Measurements from ENCODE around the gene EMC8.

Gene EMC8

DNA sequence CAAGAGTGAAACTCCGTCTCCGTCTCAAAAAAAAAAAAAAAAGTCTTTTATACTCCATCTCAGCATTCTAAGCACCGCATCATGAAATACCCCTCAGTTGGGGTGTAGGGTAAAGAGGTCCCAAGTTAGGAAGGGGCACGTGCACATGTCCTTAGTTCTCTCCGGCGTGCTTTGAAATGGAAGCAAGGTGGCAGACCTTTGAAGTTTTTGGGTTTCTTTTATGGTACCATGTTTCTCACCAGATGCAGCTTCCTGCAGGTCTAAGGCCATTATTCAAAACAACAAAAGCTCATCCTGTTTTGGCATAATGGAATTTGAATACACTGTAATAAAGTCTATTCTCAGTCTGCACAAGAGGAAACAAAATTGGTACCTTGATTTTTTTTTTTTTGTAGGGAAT lies 9.6 kb downstream of the EMC8 start:
- Histone ChIP-seq H3K9me3 (ENCODE audit: control insufficient read depth in 2 of 2, low read length in 2 of 2) (no peaks in the 10 kb centered on the region), H3K36me3 (ENCODE audit: control insufficient read depth in 2 of 2, insufficient read depth in 2 of 2, low read length in 2 of 2) (peaks cover 35 to 49% of the 10 kb centered on the region in 2 donors), H3K27ac (ENCODE audit: low read depth in 2 of 2, low read length in 2 of 2) (no peak overlapping the region), H3K4me3 (ENCODE audit: low read length in 2 of 2) (no peak overlapping the region), H3K9ac (ENCODE audit: low read depth in 1 of 2, low read length in 2 of 2) (no peak overlapping the region), H3K27me3 (ENCODE audit: control insufficient read depth in 2 of 2, insufficient read depth in 2 of 2, low read length in 2 of 2) (no peaks in the 10 kb centered on the region), H3K4me1 (ENCODE audit: control insufficient read depth in 2 of 2, insufficient read depth in 2 of 2, low read length in 2 of 2) (no peaks in the 10 kb centered on the region)

DNA sequence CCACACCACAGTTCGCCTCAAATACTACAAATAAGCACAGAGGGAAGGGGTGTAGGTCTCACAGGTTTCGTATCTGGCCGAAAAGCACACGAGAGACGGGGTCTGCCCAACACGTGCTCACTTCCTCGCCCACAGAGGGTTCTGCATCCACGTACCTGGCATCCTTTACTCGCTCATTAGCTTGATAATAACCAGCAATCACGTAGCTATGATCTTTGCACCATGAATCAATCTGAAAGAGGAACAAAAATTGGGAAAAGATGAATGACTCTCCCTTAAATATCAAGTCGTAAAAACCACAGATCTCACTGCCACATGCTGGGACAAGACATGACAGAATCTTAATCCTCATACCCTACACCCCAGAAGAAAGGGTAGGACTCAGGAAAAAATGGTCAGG lies 10.5 kb downstream of the EMC8 start:
- Histone ChIP-seq H3K27ac (ENCODE audit: low read depth in 2 of 2, low read length in 2 of 2) (no peak overlapping the region), H3K4me1 (ENCODE audit: control insufficient read depth in 2 of 2, insufficient read depth in 2 of 2, low read length in 2 of 2) (no peaks in the 10 kb centered on the region), H3K9me3 (ENCODE audit: control insufficient read depth in 2 of 2, low read length in 2 of 2) (no peaks in the 10 kb centered on the region), H3K36me3 (ENCODE audit: control insufficient read depth in 2 of 2, insufficient read depth in 2 of 2, low read length in 2 of 2) (peaks cover 35 to 44% of the 10 kb centered on the region in 2 donors), H3K27me3 (ENCODE audit: control insufficient read depth in 2 of 2, insufficient read depth in 2 of 2, low read length in 2 of 2) (no peaks in the 10 kb centered on the region), H3K9ac (ENCODE audit: low read depth in 1 of 2, low read length in 2 of 2) (no peak overlapping the region), H3K4me3 (ENCODE audit: low read length in 2 of 2) (no peak overlapping the region)

DNA sequence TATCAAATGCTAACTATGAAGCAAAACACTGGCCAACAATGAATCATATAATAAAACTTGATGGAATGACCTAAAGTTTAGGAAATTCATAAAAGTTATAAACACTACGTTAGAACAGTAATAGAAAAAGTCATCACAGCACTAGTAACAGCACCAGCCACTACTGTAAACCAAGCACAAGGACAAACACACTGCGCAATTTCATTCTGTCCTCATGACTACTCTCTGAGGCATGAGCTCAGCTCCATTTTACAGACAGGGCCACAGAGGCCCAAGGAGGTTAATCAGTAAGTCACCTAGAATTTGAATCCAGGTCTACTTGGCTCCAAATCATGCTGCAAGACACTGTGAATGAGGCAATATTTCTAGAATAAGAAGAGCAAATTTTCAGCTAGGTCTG lies 13.4 kb downstream of the EMC8 start:
- H3K4me3 ChIP-seq (ENCODE audit: low read length in 2 of 2): no peak overlapping the region
- H3K9ac ChIP-seq (ENCODE audit: low read depth in 1 of 2, low read length in 2 of 2): no peak overlapping the region
- H3K4me1 ChIP-seq (ENCODE audit: control insufficient read depth in 2 of 2, insufficient read depth in 2 of 2, low read length in 2 of 2): peaks cover 0 to 4% of the 10 kb centered on the region in 2 donors
- no peaks in the 10 kb centered on the region for H3K27me3 ChIP-seq (ENCODE audit: control insufficient read depth in 2 of 2, insufficient read depth in 2 of 2, low read length in 2 of 2)
- no peak overlapping the region for H3K27ac ChIP-seq (ENCODE audit: low read depth in 2 of 2, low read length in 2 of 2)
- peaks cover 35 to 36% of the 10 kb centered on the region in 2 donors for H3K36me3 ChIP-seq (ENCODE audit: control insufficient read depth in 2 of 2, insufficient read depth in 2 of 2, low read length in 2 of 2)
- no peaks in the 10 kb centered on the region for H3K9me3 ChIP-seq (ENCODE audit: control insufficient read depth in 2 of 2, low read length in 2 of 2)

DNA sequence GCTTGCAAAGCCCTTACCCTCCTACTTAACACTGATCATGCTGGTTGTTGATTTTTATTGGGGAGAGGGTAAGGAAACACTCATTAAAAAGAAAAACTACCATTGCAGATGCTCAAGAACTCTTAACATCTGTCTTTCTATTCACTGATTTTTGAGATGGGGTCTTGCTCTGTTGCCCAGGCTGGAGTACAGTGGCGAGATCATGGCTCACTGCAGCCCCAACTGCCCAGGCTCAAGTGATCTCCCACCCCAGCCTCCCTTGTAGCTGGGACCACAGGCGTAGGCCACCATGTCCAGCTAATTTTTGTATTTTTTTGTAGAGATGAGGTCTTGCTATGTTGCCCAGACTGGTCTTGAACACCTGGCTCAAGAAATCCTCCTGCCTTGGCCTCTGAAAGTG lies 14.5 kb downstream of the EMC8 start:
- Histone ChIP-seq H3K36me3 (ENCODE audit: control insufficient read depth in 2 of 2, insufficient read depth in 2 of 2, low read length in 2 of 2) (peaks cover 46 to 48% of the 10 kb centered on the region in 2 donors), H3K4me1 (ENCODE audit: control insufficient read depth in 2 of 2, insufficient read depth in 2 of 2, low read length in 2 of 2) (peaks cover 0 to 4% of the 10 kb centered on the region in 2 donors), H3K27me3 (ENCODE audit: control insufficient read depth in 2 of 2, insufficient read depth in 2 of 2, low read length in 2 of 2) (no peaks in the 10 kb centered on the region), H3K27ac (ENCODE audit: low read depth in 2 of 2, low read length in 2 of 2) (no peak overlapping the region), H3K9me3 (ENCODE audit: control insufficient read depth in 2 of 2, low read length in 2 of 2) (no peaks in the 10 kb centered on the region), H3K4me3 (ENCODE audit: low read length in 2 of 2) (no peak overlapping the region), H3K9ac (ENCODE audit: low read depth in 1 of 2, low read length in 2 of 2) (no peak overlapping the region)

DNA sequence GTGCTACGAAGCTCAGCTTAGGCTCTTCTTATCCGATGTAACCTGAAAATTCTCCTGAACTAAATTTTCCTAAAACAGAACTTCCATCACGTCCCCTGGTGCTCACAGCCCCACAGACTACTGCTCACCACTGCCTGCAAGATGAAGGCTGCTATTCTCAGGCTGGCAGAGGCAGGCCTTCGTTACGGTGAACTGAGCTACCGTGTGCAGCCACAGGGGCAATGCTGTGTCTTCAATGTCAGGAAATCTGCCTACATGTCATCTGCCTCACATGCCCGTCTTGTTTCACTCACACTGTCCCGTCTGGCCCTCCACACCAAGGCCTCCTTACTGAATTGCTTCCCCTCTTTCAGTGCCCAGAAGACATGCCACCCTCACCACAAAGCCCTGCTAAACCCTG lies 15.9 kb downstream of the EMC8 start:
- Histone ChIP-seq H3K27ac (ENCODE audit: low read depth in 2 of 2, low read length in 2 of 2) (no peak overlapping the region), H3K9ac (ENCODE audit: low read depth in 1 of 2, low read length in 2 of 2) (no peak overlapping the region), H3K4me3 (ENCODE audit: low read length in 2 of 2) (no peak overlapping the region), H3K4me1 (ENCODE audit: control insufficient read depth in 2 of 2, insufficient read depth in 2 of 2, low read length in 2 of 2) (peaks cover 0 to 4% of the 10 kb centered on the region in 2 donors), H3K9me3 (ENCODE audit: control insufficient read depth in 2 of 2, low read length in 2 of 2) (no peaks in the 10 kb centered on the region), H3K36me3 (ENCODE audit: control insufficient read depth in 2 of 2, insufficient read depth in 2 of 2, low read length in 2 of 2) (peaks cover 50 to 55% of the 10 kb centered on the region in 2 donors), H3K27me3 (ENCODE audit: control insufficient read depth in 2 of 2, insufficient read depth in 2 of 2, low read length in 2 of 2) (no peaks in the 10 kb centered on the region)

- H3K36me3 ChIP-seq (ENCODE audit: control insufficient read depth in 2 of 2, insufficient read depth in 2 of 2, low read length in 2 of 2): peaks cover 41 to 55% of the 10 kb centered on the region in 2 donors
- H3K9ac ChIP-seq (ENCODE audit: low read depth in 1 of 2, low read length in 2 of 2): no peak overlapping the region
Measured at GRCh38 chr16:85782451-85782850, 16.9 kb downstream of the EMC8 start.

DNA sequence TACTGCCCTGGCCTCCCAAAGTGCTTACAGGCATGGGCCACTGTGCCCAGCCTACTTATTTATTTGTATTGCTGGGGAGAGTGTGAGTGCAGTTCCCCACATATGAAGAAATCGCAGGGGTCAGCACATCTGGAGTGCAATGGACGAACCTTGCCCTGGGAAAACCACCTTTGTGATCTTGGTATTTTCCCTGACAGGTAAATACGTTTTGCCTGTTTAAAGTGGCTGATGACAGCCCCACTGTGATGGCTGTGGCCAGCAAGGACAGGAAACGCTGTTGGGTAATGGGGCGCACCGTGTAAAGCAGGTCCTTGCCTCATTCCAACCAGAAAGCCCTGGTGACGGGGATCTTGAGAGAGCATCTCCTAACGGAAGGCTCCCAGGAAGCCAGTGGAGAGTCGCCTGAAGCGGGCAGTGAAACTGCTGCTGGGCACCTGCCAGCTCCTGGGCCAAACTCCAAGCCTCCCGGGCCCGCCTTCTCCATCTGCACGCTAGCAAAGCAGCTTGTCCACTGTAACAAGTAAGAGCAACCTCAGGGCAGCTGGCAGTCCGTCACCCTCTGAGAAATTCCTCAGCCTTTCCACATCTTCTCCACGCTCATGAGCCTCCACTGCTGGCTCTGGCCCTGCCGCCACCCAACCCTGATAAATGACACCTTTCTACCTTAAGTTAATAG lies 17.5 kb downstream of the EMC8 start:
- Histone ChIP-seq H3K9me3 (ENCODE audit: control insufficient read depth in 2 of 2, low read length in 2 of 2) (no peaks in the 10 kb centered on the region), H3K27me3 (ENCODE audit: control insufficient read depth in 2 of 2, insufficient read depth in 2 of 2, low read length in 2 of 2) (no peaks in the 10 kb centered on the region), H3K9ac (ENCODE audit: low read depth in 1 of 2, low read length in 2 of 2) (no peak overlapping the region), H3K27ac (ENCODE audit: low read depth in 2 of 2, low read length in 2 of 2) (no peak overlapping the region), H3K4me3 (ENCODE audit: low read length in 2 of 2) (no peak overlapping the region), H3K4me1 (ENCODE audit: control insufficient read depth in 2 of 2, insufficient read depth in 2 of 2, low read length in 2 of 2) (peaks cover 0 to 4% of the 10 kb centered on the region in 2 donors), H3K36me3 (ENCODE audit: control insufficient read depth in 2 of 2, insufficient read depth in 2 of 2, low read length in 2 of 2) (peaks cover 37 to 52% of the 10 kb centered on the region in 2 donors)

More at GRCh38 chr16:85782451-85782850, 16.9 kb downstream of the EMC8 start:
- no peak overlapping the region for H3K4me3 ChIP-seq (ENCODE audit: low read length in 2 of 2)
- no peaks in the 10 kb centered on the region for H3K9me3 ChIP-seq (ENCODE audit: control insufficient read depth in 2 of 2, low read length in 2 of 2)
- H3K27me3 ChIP-seq (ENCODE audit: control insufficient read depth in 2 of 2, insufficient read depth in 2 of 2, low read length in 2 of 2): no peaks in the 10 kb centered on the region
- peaks cover 0 to 4% of the 10 kb centered on the region in 2 donors for H3K4me1 ChIP-seq (ENCODE audit: control insufficient read depth in 2 of 2, insufficient read depth in 2 of 2, low read length in 2 of 2)
- H3K27ac ChIP-seq (ENCODE audit: low read depth in 2 of 2, low read length in 2 of 2): no peak overlapping the region

DNA sequence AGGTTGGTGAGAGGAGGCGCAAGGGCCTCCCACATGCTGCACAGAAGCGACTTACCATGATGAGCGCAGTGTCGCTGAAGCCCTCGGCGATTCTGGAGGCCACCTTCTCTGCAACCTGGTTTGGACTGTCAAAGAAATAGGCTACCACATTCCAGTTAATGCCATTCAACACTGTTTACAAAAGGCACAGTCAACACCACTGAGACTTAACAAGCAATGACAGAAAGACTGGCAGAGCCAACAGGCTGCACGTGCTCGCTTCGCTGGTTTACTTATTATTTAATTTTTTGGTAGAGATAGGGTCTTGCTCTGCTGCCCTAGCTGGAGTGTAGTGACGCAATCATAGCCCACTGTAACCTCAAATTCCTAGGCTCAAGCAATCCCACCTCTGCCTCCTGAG lies 18.2 kb downstream of the EMC8 start:
- Histone ChIP-seq H3K27me3 (ENCODE audit: control insufficient read depth in 2 of 2, insufficient read depth in 2 of 2, low read length in 2 of 2) (no peaks in the 10 kb centered on the region), H3K4me3 (ENCODE audit: low read length in 2 of 2) (no peak overlapping the region), H3K36me3 (ENCODE audit: control insufficient read depth in 2 of 2, insufficient read depth in 2 of 2, low read length in 2 of 2) (peaks cover 31 to 45% of the 10 kb centered on the region in 2 donors), H3K4me1 (ENCODE audit: control insufficient read depth in 2 of 2, insufficient read depth in 2 of 2, low read length in 2 of 2) (peaks cover 0 to 4% of the 10 kb centered on the region in 2 donors), H3K9ac (ENCODE audit: low read depth in 1 of 2, low read length in 2 of 2) (no peak overlapping the region), H3K9me3 (ENCODE audit: control insufficient read depth in 2 of 2, low read length in 2 of 2) (no peaks in the 10 kb centered on the region), H3K27ac (ENCODE audit: low read depth in 2 of 2, low read length in 2 of 2) (no peak overlapping the region)

DNA sequence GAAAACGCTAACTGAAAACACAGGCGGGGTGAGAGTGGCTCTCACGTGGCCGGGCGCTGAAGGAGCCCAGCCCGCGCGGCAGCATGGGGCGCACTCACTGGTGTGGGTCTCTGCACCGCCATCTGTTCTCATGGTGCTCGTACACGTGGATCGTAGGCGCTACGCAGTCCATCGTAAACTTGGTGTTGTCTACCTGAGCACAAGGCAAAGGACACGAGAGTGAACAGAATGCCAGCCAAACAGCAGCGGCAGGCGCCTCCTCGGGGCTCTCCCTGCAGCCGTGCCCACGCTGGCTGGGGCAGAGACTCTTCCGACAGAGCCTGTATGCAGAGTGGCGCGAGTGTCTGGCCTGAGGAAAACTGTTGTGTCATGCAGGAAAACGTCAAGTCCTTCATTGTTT lies 19.1 kb downstream of the EMC8 start:
- Histone ChIP-seq H3K4me3 (ENCODE audit: low read length in 2 of 2) (no peak overlapping the region), H3K36me3 (ENCODE audit: control insufficient read depth in 2 of 2, insufficient read depth in 2 of 2, low read length in 2 of 2) (peaks cover 27 to 39% of the 10 kb centered on the region in 2 donors), H3K4me1 (ENCODE audit: control insufficient read depth in 2 of 2, insufficient read depth in 2 of 2, low read length in 2 of 2) (peaks cover 0 to 4% of the 10 kb centered on the region in 2 donors), H3K27me3 (ENCODE audit: control insufficient read depth in 2 of 2, insufficient read depth in 2 of 2, low read length in 2 of 2) (no peaks in the 10 kb centered on the region), H3K9me3 (ENCODE audit: control insufficient read depth in 2 of 2, low read length in 2 of 2) (no peaks in the 10 kb centered on the region), H3K27ac (ENCODE audit: low read depth in 2 of 2, low read length in 2 of 2) (no peak overlapping the region), H3K9ac (ENCODE audit: low read depth in 1 of 2, low read length in 2 of 2) (no peak overlapping the region)

GRCh38 chr16:85778873-85779272 lies 20.5 kb downstream of the EMC8 start:
- no peak overlapping the region for H3K4me3 ChIP-seq (ENCODE audit: low read length in 2 of 2)
- peaks cover 27 to 39% of the 10 kb centered on the region in 2 donors for H3K36me3 ChIP-seq (ENCODE audit: control insufficient read depth in 2 of 2, insufficient read depth in 2 of 2, low read length in 2 of 2)
- H3K4me1 ChIP-seq (ENCODE audit: control insufficient read depth in 2 of 2, insufficient read depth in 2 of 2, low read length in 2 of 2): peaks cover 0 to 4% of the 10 kb centered on the region in 2 donors
- no peak overlapping the region for H3K9ac ChIP-seq (ENCODE audit: low read depth in 1 of 2, low read length in 2 of 2)
- no peaks in the 10 kb centered on the region for H3K27me3 ChIP-seq (ENCODE audit: control insufficient read depth in 2 of 2, insufficient read depth in 2 of 2, low read length in 2 of 2)
- H3K27ac ChIP-seq (ENCODE audit: low read depth in 2 of 2, low read length in 2 of 2): no peak overlapping the region
- H3K9me3 ChIP-seq (ENCODE audit: control insufficient read depth in 2 of 2, low read length in 2 of 2): no peaks in the 10 kb centered on the region
